ENCODE measurements around the gene CEP72.
"Not testable (repeated sequence)": the region's sequence is repeated elsewhere in the genome, so short reads cannot be mapped to it uniquely, and the experiment has no call there.

CEP72 gene

GRCh38 chr5:673831-674629 lies 61.9 kb downstream of the CEP72 start:
- DNase-seq: no peak

DNA sequence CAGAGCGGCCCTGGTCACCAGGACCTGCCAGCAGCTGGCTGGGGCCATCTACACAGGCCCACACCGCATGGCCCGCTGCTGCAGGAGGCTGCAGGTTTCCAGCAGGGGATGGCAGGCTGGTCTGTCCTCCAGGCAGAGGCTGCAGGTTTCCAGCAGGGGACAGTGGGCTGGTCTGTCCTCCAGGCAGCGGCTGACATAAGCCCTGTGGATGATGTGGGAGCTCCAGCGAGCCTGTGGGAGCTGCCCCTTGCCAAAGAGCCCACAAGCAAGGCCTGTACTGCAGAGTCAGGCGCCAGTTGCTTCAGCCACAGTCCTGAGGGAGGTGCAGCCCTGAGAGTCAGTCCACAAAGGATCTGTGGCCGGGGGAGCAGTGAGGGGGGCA lies 62.5 kb downstream of the CEP72 start:
- no peak for DNase-seq

- DNase-seq: no peak
Measured at GRCh38 chr5:675111-675870, 63.2 kb downstream of the CEP72 start.

- DNase-seq: no peak
Measured at GRCh38 chr5:675871-676698, 63.9 kb downstream of the CEP72 start.

DNA sequence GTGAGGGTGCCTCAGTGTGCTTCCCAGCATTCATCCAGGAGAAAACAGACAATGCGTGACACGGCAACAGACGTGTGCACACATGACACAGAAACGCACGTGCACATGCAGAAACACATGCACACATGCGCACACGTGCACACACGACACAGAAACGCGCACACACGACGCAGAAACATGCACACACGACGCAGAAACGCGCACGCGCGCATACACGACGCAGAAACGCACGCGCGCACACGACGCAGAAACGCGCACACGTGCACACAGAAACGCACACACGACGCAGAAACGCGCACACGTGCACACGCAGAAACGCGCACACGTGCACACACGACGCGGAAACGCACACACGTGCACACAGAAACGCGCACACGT lies 64.5 kb downstream of the CEP72 start:
- no peak for DNase-seq

- no peak for DNase-seq
Measured at GRCh38 chr5:677131-678101, 65.3 kb downstream of the CEP72 start.

- DNase-seq: not testable (repeated sequence)
Measured at GRCh38 chr5:678521-678920, 66.4 kb downstream of the CEP72 start.

GRCh38 chr5:679166-679895 lies 67.2 kb downstream of the CEP72 start:
- not testable (repeated sequence) for DNase-seq

- DNase-seq: not testable (repeated sequence)
Measured at GRCh38 chr5:680118-680795, 68.1 kb downstream of the CEP72 start.

GRCh38 chr5:680836-681235 lies 68.7 kb downstream of the CEP72 start:
- DNase-seq: not testable (repeated sequence)

- not testable (repeated sequence) for DNase-seq
Measured at GRCh38 chr5:681317-682191, 69.4 kb downstream of the CEP72 start.

DNA sequence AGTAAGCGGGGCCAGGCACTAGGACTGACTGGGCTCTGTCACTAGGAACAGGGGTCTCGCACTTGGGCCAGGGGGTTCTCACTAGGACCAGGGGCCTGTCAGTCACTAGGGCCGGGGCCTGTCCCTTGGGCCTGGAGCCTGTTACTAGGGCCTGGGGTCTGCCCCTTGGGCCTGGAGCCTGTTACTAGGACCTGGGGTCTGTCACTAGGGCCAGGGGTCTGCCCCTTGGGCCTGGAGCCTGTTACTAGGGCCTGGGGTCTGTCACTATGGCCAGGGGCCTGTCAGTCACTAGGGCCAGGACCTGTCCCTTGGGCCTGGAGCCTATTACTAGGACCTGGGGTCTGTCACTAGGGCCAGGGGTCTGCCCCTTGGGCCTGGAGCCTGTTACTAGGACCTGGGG lies 70.1 kb downstream of the CEP72 start:
- not testable (repeated sequence) for DNase-seq

- DNase-seq: not testable (repeated sequence)
Measured at GRCh38 chr5:682651-683358, 70.7 kb downstream of the CEP72 start.

DNA sequence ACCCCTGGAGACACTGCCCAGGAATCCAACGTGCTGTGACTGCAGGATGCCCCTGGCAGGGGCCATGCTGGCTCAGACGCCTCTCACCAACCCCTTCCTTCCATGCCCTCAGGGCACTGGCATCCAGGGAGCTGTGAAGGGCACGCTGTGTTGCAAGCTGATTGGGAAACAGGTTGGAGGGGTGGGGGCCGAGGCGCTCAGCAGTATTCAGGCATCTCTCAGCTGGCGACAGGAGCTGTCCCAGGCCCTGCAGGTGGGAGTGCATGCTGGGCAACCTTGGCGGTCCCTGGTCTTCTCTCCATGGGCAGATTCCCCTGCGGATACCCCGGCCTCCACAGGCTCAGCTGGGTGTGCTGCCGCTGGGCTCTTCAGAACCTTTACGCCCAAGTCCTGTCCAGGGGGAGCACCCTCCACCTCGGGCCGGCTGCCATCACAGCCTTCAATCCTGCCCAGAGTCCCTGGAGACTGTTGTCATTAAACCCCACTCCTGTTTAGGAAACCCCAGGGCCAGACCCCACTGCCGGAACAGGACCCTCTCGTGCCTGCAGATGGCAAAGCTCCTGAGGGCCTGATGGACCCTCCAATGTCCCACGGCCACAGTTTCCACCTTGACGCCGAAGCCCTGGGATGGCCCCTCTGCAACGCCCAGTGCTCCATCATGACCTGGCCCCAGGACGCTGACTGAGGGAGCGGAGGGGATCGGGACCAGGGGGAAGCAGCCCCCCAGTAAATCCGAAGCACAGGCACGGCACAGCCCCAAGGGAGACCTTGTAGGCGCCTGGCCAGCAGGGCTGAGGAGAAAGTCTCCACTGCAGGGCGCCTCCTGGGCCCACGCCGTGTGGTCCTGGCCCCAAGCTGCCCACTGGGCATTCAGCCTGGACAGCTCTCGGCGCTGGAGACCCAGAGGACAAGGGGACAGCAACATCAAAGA lies 71.7 kb downstream of the CEP72 start:
- DNase-seq: no peak

DNA sequence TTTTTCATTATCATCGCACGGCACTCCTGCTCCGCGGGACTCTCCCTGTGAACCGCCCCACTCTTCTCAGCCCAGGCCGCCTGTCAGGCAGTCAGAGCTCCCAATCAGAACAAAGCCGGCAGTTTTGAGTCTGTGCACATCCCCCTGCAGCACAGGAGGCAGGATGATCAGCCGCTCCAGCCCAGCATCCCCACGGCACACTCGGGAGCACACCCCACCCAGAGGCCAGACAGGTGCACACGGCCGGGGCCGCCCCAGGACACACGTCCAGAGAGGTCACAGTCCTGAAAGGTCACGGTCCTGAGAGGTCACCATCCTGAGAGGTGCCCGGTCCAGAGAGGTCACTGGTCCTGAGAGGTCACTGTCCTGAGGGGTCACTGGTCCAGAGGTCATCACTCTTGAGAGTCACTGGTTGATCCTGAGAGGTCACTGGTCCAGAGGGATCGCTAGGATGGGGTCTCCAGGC lies 72.6 kb downstream of the CEP72 start:
- DNase-seq: no peak

DNA sequence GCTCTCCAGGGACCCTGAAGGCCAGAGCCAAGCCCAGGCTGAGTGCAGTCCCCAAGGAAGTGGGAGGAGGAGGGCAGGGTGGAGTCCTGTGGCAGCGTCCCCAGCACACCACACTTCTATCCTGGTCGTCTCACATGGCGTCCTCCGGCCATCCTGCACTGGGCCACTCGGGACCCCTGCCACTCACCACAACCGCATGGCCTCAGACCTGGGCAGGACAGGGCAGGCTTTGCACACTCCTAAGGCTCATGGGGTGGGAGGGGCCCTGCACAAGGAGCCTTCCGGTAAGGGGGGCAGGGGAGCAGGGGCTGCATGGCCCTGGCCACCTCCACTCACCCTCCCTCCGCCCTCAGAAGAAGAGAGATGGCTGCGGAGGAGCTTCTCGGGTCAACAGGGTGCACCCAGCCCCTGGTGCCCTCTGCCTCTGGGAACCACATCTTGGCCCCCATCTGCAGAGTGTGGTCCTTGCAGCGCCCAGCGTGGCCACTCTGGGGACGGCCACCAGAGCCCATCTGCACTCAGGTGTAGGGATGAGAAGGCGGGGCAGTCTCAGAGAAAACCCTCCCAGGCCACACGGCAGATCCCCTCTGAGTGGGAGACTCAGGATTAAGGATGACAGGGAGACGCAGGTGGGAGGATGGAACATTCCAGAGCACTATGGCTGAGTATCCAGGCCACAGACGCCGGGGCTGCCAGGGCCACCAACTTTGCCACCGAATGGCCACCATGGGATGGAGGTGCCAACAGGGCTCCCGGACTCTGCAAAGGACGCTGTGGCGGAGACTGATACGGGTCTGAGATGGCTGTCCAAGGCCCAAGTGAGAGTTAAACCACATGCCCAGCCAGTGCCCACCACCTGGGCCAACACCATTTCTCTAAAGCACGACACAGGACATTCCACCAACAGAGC lies 73.4 kb downstream of the CEP72 start:
- DNase-seq: no peak

DNA sequence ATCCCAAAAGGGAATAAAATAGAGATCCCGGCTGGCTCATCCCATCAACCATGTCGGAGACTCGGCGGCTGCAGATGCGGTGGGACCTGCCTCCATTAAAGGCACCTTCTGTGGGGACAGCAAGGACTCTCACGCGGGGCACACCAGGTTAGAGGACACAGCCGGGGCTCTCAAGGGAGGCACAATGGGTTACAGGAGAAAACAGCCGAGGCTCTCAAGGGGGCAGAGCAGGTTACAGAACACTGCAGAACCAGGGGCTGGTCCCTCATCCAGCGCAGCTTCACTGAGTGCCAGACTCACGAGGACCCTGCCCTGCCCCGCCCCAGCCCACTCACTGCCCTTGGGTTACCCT lies 74.0 kb downstream of the CEP72 start:
- not testable (repeated sequence) for DNase-seq

All from fibroblast of upper back skin (primary cell).